ENCODE results near the gene PCDHB10.
"Not testable (repeated sequence)": the region's sequence is repeated elsewhere in the genome, so short reads cannot be mapped to it uniquely, and the experiment has no call there.

Gene PCDHB10

GRCh38 chr5:141188682-141189081 lies 3.5 kb upstream of the PCDHB10 start:
- DNase-seq: not testable (repeated sequence)

GRCh38 chr5:141189131-141189530 lies 3.0 kb upstream of the PCDHB10 start:
- DNase-seq: not testable (repeated sequence)

- DNase-seq: not testable (repeated sequence)
These were observed 2.2 kb downstream of the PCDHB10 start for GRCh38 chr5:141194332-141194731.

- no peak for DNase-seq
These were observed 4.2 kb downstream of the PCDHB10 start for GRCh38 chr5:141196363-141196762.

GRCh38 chr5:141199359-141200235 lies 7.4 kb downstream of the PCDHB10 start, which contains the start of gene PCDHB11:
TSS of gene PCDHB11 (plus strand) at chr5:141199627. CDS start at chr5:141199775, 148 bp downstream.
- DNase-seq: no peak

GRCh38 chr5:141201126-141201525 lies 9.0 kb downstream of the PCDHB10 start:
- DNase-seq: not testable (repeated sequence)

GRCh38 chr5:141201646-141202045 lies 9.5 kb downstream of the PCDHB10 start:
- DNase-seq: not testable (repeated sequence)

- no peak for DNase-seq
These were observed 16.3 kb downstream of the PCDHB10 start, which contains the start of gene PCDHB12 for GRCh38 chr5:141208478-141208877. TSS of gene PCDHB12 (plus strand) at chr5:141208719. CDS start at chr5:141208908, 189 bp downstream.

GRCh38 chr5:141210281-141210680 lies 18.1 kb downstream of the PCDHB10 start:
- not testable (repeated sequence) for DNase-seq

- not testable (repeated sequence) for DNase-seq
These were observed 18.7 kb downstream of the PCDHB10 start for GRCh38 chr5:141210849-141211248.

GRCh38 chr5:141213656-141214339 lies 21.6 kb downstream of the PCDHB10 start, which contains the start of gene PCDHB13:
TSS of gene PCDHB13 (plus strand) at chr5:141213919. CDS start at chr5:141214124, 205 bp downstream.
- DNase-seq: not testable (repeated sequence)

- not testable (repeated sequence) for DNase-seq
These were observed 22.4 kb downstream of the PCDHB10 start for GRCh38 chr5:141214583-141214982.

GRCh38 chr5:141215504-141215903 lies 23.4 kb downstream of the PCDHB10 start:
- not testable (repeated sequence) for DNase-seq

GRCh38 chr5:141216035-141216434 lies 23.9 kb downstream of the PCDHB10 start:
- DNase-seq: not testable (repeated sequence)

GRCh38 chr5:141223112-141223783 lies 31.1 kb downstream of the PCDHB10 start, which contains the start of gene PCDHB14:
TSS of gene PCDHB14 (plus strand) at chr5:141223343. CDS start at chr5:141223506, 163 bp downstream.
- DNase-seq: no peak

- not testable (repeated sequence) for DNase-seq
These were observed 32.7 kb downstream of the PCDHB10 start for GRCh38 chr5:141224844-141225243.

GRCh38 chr5:141225421-141225820 lies 33.3 kb downstream of the PCDHB10 start:
- DNase-seq: not testable (repeated sequence)

- no peak for DNase-seq
These were observed 42.0 kb downstream of the PCDHB10 start for GRCh38 chr5:141234109-141234667.

GRCh38 chr5:141235922-141236321 lies 43.8 kb downstream of the PCDHB10 start:
- not testable (repeated sequence) for DNase-seq

GRCh38 chr5:141236516-141237313 lies 44.6 kb downstream of the PCDHB10 start:
- no peak for DNase-seq

GRCh38 chr5:141241496-141241895 lies 49.3 kb downstream of the PCDHB10 start:
- no peak for DNase-seq
